Measurements from ENCODE around the gene PRRC2B. TPM values are rescaled to one million over a fixed set of nuclear protein-coding genes. Genes with fewer than 3 reads are reported as not detected.
"Not testable (repeated sequence)": the region's sequence is repeated elsewhere in the genome, so short reads cannot be mapped to it uniquely, and the experiment has no call there.

Gene PRRC2B
- 47.2 and 61.3 TPM in 2 replicates for total RNA-seq

DNA sequence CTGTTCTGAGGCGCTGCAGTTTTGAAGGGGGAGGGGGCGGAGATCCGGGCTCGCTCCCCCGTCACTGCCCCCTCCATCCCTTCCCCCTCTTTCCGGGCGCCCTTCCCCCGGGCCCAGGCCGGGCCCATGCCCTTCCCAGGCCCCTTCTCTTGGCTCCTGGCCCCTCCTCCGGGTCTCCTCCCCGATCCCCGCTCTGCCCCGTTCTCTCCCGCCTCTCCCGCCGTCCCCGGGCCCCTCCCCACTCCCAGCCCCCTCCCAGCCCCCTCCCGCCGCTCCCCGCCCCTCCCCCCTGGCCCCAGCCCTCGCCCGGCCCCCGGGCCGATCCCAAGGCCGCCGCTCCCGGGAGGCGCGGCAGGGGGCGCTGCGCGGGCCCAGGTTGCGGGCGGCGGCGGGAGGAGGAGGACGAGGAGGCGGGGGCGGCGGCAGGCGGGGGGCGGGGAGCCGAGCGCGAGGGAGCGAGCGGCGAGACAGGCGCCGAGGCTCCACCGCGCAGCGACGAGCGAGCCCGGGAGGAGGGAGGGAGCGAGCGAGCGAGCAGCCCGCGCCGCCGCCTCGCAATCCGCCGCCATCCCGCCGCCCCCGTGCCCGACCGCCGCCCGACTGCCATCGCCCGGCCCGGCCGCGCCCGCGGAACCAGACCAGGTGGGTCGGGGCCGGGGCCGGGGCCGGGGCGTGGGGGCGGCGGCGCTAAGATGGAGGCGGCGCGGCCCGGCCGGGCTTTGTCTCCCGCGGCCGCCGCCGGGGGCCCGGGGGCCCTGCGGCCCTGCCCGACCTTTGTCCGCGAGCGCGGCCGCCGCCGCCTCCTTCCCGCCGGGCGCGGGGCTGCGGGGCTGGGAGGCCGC is at the start of gene PRRC2B:
TSS of gene PRRC2B (plus strand) at position 465 of the 842 bp plus-strand sequence. CDS start 36,059 bp downstream, outside the sequence.
- DNase-seq (ENCODE audit: low read depth, low spot score) = no peak

DNA sequence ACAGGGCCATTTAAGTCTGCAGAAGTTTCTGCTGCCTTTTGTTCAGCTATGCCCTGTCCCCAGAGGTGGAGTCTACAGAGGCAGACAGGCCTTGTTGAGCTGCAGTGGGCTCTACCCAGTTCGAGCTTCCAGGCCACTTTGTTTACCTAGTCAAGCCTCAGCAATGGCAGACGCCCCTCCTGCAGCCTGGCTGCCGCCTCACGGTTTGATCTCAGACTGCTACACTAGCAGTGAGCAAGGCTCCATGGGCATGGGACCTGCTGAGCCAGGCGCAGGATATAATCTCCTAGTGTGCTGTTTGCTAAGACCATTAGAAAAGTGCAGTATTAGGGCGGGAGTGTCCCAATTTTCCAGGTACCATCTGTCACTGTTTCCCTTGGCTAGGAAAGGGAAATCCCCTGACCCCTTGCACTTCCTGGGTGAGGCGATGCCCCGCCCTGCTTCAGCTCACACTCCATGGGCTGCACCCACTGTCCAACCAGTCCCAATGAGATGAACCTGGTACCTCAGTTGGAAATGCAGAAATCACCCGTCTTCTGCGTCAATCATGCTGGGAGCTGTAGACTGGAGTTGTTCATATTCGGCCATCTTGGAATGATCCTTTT is 48.9 kb upstream of the PRRC2B start:
- DNase-seq (ENCODE audit: low read depth, low spot score) = not testable (repeated sequence)

DNA sequence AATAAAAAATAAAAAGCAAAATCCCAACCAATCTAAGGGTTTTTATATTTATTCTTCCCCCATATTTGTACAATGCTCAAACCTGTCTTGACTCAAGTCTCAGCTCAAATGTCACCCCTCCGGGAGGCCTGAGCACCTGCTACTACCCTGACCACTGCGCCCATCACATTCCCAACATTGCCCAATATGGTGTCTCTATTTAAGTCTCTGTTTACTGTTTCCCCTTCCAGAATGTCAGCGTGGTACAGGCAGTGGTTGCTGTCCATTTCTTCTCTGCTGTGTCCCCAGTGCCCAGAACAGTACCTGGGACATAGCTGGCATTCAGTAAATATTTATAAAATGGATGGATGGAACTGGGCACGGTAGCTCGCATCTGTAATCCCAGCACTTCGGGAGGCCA is 47.3 kb upstream of the PRRC2B start:
- no peak for DNase-seq (ENCODE audit: low read depth, low spot score)

DNA sequence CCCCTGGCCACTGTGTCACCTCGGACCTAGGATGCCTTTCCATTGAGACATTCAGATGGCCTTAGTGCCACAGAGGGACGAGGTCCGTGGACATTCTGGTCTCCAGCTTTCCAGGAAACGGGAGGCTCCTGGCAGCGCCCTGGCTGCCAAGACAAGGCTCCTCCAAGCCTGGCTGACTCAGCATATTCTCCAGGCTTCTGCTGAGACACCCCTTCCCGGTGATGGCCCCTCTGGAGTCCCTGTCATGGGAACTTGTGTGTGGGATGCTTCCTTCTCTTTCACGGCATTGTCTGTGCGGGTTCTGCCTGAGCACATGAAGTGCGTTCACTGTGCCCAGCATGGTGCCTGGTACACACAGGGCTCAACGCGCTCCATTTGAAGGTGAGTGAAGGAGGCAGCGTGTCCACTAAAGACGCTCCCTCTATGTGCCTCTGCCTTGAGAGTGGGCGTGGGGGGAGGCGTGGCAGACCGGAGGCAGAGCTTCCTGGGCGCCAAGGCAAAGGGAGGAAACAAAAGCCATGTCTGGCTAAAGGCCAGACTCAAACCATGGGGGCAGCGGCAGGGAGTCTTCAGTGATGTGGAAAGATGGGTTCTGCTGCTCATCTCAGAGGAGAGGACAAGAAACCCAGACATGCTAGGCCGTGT is 46.4 kb upstream of the PRRC2B start:
- no peak for DNase-seq (ENCODE audit: low read depth, low spot score)

DNA sequence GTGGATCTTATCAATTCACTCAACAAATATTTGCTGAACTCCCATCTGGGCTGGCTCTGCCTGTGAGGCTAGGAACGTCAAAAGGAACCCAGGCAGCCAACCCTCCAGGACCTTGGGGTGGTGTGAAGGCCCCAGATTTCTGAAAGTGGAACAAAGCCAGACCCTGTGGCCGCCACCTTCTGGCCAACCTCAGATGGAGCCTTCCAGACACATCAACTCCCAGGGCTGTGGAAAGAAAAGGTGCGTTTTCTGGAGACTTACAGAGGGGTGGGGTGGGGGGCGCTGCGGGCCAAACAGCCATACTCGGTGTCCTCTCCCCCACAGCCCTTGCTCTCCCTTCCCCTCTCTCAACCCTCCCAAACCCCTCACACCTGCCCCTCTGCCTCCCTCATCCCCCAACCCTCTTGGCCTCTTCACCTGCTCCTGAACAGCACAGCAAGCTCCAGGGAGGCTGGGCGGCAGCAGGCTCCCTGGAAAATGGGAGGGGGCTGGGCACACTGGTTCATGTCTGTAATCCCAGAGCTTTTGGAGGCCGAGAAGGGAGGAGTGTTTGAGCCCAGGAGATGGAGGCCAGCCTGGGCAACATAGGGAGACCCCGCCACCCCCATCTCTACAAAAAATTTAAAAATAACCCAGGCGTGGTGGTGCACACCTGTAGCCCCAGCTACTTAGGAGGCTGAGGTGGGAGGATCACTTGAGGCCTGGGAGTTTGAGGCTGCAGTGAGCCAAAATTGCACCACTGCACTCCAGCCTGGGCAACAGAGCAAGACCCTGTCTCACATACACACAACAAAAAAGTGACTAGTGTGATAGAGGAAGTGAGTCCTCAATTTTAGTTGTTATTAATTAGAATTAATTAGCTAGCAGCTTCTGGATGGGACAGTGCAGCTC is 45.0 kb upstream of the PRRC2B start:
- no peak for DNase-seq (ENCODE audit: low read depth, low spot score)

DNA sequence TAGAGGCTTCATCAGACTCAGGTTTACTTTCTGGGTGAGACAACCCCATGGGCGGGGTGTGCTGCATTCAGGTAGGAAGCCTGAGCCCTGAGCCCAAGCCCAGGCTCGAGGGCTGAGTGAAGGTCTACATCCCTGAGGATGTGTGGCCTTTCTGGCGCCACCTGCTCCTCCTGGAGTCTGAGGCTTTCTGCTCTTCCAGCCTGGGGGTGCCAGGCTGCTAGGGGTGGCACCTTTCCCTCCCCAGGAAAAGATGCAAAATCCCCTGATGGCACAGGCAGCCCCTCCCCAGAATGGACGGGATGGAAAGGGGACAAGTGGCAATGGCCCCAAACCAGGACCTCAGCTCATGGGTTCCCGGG is 44.4 kb upstream of the PRRC2B start:
- no peak for DNase-seq (ENCODE audit: low read depth, low spot score)

DNA sequence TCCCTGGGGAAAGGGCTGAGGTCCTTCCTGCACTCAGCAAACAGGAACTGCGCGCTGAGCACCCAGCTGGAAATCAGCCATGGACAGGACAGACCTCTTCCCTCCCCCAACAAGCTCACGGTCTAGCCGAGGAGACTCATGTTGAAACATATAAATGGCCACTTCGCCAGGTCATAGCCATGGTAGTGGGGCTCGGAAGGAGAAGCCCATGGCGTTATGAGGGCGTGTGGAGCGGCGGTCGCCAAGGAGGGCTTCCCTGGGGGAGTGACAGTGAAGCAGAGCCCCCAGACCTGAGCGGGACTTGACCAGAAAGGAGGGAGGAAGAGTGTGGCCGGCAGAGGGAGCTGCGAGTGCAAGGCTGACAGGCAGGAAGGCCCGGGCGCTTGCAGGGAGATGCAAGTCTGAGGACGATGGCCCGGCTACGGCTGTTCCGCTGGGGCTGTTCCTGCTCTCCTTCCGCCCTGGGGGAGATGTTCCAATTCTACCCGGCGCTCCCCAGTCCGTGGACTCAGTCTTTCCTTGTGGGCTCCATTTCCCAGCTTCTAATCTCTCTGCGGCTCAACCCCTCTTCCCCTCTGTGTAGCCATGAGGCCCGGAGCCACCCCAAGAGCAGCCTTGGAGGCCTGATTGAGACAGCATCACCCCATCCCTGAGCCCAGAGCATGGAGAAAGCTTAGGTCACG is 43.9 kb upstream of the PRRC2B start:
- no peak for DNase-seq (ENCODE audit: low read depth, low spot score)

DNA sequence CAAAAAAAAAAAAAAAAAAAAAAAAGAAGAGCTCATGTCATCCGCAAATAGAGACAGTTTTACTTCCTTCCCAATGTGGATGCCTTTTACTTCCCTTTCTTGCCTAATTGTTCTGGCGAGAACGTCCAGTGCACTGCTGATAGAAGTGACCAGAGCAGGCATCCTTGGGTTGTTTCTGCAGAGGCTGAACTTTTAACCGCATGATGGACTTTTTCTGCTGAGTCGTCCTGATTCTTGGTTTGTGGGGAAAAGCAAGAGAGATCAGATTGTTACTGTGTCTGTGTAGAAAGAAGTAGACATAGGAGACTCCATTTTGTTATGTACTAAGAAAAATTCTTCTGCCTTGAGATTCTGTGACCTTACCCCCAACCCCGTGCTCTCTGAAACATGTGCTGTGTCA is 37.4 kb upstream of the PRRC2B start:
- not testable (repeated sequence) for DNase-seq (ENCODE audit: low read depth, low spot score)

DNA sequence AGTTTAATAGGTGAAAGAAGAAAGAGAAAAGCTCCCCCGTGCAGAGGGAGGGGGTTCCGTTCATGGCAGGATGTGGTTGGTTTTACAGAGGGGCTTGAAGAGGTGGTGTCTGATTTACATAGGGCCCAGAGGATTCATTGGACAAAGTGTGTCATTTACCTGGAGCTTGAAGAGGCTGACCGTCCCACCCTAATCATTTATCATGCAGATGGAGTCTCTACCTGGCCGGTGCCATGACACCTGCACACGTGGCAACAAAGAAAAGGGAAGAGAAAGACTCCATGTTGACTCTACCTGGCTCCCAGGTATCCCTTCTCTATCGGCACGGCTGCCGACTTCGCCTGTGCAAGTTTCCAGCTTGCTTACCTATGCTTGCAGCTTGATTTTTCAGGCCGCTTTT is 35.3 kb upstream of the PRRC2B start:
- DNase-seq (ENCODE audit: low read depth, low spot score) = no peak

DNA sequence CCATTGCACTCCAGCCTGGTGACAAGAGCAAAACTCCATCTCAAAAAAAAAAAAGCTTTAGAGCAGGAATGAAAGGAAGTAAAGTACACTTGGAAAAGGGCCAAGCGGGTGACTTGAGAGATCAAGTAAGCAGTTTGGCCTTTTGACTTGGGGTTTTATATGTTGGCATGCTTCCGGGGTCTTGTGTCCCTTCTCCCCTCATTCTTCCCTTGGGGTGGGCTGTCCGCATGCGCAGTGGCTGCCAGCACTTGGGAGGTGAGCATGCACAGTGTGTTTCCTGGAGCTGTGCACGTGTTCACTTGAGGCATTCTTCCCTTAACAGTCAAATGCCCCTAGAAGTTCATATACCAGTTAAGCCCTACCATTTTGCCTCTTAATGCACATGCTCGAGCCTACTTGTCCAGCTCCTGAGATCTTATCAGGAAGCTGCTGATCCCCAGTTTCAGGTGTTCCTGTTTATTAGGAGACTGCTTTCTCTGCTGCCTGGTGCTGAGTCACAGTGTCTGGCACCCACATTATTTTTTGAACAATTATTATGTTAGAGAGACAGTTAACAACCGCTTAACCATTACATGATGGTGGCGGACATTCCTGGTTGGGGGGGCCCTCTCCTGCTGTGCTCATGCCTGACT is 32.6 kb upstream of the PRRC2B start:
- DNase-seq (ENCODE audit: low read depth, low spot score) = no peak

DNA sequence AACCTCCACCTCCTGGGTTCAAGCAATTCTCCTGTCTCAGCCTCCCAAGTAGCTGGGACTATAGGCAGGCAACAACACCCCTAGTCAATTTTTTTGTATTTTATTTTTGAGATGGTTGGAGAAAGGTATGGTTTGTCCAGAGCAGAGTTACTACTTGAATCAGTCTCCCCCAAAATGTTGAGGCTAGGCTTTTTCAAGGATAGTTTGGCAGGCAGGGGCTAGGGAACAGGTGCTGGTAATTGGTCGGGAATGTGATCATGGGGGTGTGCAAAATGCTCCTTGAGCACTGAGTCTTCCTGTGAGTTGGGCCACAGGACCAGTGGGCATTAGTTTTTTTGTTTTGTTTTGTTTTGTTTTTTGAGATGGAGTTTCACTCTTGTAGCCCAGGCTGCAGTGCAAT is 28.3 kb upstream of the PRRC2B start:
- DNase-seq (ENCODE audit: low read depth, low spot score) = no peak

DNA sequence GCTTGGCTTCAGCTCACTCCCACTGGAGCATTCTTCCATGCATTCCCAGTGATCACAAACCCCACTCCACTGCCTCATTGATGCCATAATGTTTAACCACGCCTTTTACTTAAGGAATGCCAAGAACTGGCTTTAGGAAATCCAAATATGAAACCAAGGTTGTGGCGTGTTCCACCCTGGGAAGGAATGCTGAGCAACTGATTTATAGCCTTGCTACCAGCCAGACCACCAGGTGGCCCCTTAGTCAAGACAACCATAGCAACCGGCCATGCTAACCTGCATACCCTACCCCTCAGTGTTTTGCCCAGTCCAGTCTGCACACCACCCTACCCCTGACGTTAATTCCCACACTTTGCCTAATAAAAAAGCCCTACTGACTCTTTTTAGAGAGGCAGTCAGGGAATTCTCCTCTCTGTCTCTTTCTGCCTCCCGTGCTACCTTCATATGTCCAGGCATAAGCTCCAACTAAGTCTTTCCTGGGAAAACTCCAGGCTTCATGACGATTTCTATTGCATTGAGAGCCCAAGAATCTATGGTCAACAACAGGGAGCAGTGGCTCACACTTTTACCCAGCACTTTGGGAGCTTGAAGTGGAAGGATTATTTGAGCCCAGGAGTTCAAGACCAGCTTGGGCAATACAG is 27.0 kb upstream of the PRRC2B start:
- DNase-seq (ENCODE audit: low read depth, low spot score) = peak; percentile 22

DNA sequence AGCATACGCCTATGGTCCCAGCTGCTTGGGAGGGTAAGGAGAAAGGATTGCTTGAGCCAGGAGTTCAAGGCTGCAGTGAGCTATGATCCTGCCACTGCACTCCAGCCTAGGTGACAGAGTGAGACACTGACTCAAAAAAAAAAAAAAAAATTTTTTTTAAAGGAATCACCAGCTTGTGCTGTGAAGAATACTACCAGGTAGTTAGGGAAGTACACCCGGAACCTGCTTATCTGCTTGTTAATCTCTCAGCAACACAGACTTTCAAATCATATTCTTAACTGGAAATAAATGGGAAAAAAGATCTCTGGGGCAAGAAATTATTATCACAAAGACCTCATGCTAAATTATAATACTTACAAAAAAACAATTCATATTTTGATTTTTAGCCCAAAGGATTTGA is 26.4 kb upstream of the PRRC2B start:
- DNase-seq (ENCODE audit: low read depth, low spot score) = no peak

DNA sequence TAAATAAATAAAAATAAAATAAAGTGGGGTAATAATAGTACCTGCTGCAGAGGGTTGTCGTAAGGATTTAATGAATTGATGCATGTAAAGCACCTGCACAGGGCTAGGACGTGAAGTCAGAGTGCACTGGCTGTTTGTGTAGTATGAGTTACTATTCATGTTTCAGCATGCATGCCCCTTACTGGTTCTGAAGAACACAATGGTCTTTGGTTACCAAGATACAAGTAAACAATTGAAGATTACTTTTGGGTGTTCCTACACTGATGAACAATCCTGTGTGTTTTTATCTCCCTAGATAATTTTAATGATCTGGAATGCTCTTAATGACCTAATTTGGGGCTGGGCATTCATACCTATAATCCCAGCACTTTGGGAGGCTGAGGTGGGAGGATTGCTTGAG is 23.2 kb upstream of the PRRC2B start:
- no peak for DNase-seq (ENCODE audit: low read depth, low spot score)

DNA sequence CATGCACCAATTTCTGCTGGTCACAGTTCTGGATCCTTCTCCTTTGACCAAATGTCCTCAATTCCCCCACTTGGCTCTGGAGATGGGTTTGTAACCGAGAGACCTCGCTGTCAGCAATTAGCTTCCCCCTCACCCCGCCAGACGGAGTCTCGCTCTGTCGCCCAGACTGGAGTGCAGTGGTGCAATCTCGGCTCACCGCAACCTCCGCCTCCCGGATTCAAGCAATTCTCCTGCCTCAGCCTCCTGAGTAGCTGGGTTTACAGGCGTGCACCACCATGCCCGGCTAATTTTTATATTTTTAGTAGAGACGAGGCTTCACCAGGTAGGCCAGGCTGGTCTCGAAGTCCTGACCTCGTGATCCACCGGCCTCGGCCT is 21.3 kb upstream of the PRRC2B start:
- not testable (repeated sequence) for DNase-seq (ENCODE audit: low read depth, low spot score)

DNA sequence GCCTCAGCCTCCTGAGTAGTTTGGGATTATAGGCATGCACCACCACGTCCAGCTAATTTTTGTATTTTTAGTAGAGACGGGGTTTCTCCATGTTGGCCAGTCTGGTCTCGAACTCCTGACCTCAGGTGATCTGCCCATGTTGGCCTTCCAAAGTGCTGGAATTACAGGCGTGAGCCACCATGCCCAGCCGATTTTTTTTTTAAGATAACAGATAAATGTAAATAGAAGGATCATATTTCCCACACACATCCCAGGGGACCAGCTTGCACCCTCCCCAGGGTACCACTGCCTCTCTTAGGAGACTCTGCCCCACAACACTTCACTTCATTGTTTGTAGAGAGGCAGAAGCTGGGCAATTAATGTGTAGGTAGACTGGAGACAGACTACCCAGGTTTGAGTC is 19.2 kb upstream of the PRRC2B start:
- DNase-seq (ENCODE audit: low read depth, low spot score) = not testable (repeated sequence)

DNA sequence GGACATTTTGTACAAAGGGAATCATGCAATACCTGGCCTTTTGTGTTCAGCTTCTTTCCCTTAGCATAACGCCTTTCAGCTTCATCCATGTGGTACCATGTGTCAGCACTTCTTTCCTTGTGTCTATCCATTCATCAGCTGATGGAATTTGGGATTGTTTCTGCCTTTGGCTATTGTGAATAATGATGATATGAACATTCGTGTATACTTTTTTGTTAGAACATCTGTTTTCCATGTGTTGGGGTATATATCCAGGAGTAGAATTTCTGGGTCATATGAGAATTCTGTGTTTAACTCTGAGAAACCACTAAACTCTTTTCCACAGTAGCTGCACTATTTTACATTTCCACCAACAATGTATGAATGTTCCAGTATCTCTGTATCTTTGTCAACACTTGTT is 14.8 kb upstream of the PRRC2B start:
- DNase-seq (ENCODE audit: low read depth, low spot score) = no peak

DNA sequence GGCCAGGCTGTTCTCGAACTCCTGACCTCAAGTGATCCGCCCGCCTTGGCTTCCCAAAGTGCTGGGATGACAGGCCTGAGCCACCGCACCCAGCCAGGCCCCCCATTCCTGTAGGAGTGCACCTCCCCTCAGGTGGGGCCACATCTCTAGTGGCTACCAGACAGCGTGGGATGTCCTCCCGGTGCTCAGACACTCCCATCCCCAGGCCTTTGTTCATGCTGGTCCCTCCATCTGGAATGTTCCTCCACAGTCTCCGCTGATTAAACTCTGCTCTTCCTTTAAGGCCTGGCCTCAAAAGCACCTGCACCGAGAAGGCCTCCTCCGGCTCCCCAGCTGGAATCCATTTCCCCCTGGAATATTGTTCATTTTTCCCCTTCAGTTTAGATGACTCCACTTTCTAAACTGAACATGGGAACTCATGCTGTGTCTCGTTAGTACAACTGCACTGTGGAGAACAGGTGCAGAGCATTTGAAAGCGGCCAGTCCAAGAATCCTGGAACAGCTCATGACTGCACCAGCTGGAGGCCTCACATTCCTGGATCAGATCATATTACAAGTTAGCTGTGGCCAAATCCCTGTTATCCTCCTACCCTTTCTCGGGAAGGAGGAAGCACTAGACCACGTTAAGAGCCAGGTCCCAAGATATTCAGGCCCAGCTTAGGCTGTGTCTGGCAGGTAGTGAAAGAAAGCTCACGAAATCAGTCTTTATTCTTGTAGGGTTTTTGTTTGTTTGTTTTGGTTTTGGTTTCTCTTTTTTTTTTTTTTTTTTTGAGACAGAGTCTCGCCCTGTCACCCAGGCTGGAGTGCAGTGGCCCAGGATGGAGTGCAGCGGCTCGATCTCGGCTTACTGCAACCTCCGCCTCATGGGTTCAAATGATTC is 10.8 kb upstream of the PRRC2B start:
- no peak for DNase-seq (ENCODE audit: low read depth, low spot score)

DNA sequence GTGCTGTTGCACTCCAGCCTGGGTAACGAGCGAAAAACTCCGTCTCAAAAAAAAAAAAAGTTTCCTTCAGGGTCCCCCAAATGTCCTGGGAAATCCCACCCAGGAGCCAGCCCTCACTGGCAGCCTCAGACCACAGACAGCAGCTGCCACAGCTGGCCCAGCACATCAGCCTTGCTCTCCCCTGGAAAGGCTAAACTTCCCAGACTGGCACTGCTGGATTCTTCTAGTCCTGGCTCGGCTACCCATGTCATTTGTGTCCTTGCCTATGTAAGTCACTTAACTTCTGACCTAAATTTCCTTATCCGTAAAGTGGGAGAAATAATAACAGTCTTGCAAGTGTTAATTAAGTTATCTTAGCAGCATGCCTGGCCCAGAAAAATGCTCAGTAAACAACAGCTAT is 8.6 kb upstream of the PRRC2B start:
- DNase-seq (ENCODE audit: low read depth, low spot score) = no peak

Data from pulmonary artery endothelial cell (primary cell).